HEK293 (cell line): ENCODE results near the gene COPZ1.

Source experiments
- HOXA7 ChIP-seq: sonication (generic); formaldehyde crosslinking; IDR thresholded peaks from 2 replicates; pipeline ENCODE4 v1.8.1; 2022; ENCODE audit warnings: missing genetic modification reagents, borderline replicate concordance
- KLF9 ChIP-seq: fragments of 450-650 bp; formaldehyde crosslinking; IDR thresholded peaks from 2 replicates; pipeline ENCODE4 v1.5.1; 2016; ENCODE audit warnings: missing biosample characterization, missing genetic modification characterization, low read depth
- TCF7L2 ChIP-seq: IDR thresholded peaks from 2 replicates; pipeline ENCODE4 v1.6.1; 2011; ENCODE audit warnings: low read depth, mild to moderate bottlenecking, inconsistent platforms, low read length, moderate library complexity, borderline replicate concordance
- ZFP3 ChIP-seq: fragments of 450-650 bp; formaldehyde crosslinking; IDR thresholded peaks from 2 replicates; pipeline ENCODE4 v1.5.1; 2016; ENCODE audit warnings: low read depth, missing biosample characterization, missing genetic modification characterization
- ZNF132 ChIP-seq: fragments of 450-650 bp; formaldehyde crosslinking; IDR thresholded peaks from 2 replicates; pipeline ENCODE4 v1.5.1; 2017; ENCODE audit warnings: missing biosample characterization, missing genetic modification characterization, borderline replicate concordance
- ZNF37A ChIP-seq: fragments of 450-650 bp; IDR thresholded peaks from 2 replicates; pipeline ENCODE4 v1.5.1; 2018; ENCODE audit warnings: missing biosample characterization, missing genetic modification characterization
- ZNF501 ChIP-seq: fragments of 450-650 bp; formaldehyde crosslinking; IDR thresholded peaks from 2 replicates; pipeline ENCODE4 v1.5.1; 2016; ENCODE audit warnings: missing biosample characterization, missing genetic modification characterization
- ZNF549 ChIP-seq: fragments of 450-650 bp; IDR thresholded peaks from 2 replicates; pipeline ENCODE4 v1.5.1; 2018; ENCODE audit warnings: missing biosample characterization, missing genetic modification characterization, mild to moderate bottlenecking, inconsistent platforms, moderate library complexity
- ZNF658 ChIP-seq: fragments of 450-650 bp; formaldehyde crosslinking; IDR thresholded peaks from 2 replicates; pipeline ENCODE4; 2016; ENCODE audit warnings: missing biosample characterization, missing genetic modification characterization
- ZNF747 ChIP-seq: fragments of 450-650 bp; formaldehyde crosslinking; IDR thresholded peaks from 2 replicates; pipeline ENCODE4 v1.5.1; 2016; ENCODE audit warnings: missing biosample characterization, missing genetic modification characterization
- ZSCAN5A ChIP-seq: fragments of 450-650 bp; formaldehyde crosslinking; IDR thresholded peaks from 2 replicates; pipeline ENCODE4 v1.5.1; 2016; ENCODE audit warnings: missing biosample characterization, missing genetic modification characterization
- TF ChIP-seq, protein P1 (sequence below): fragments of 450-650 bp; formaldehyde crosslinking; IDR thresholded peaks from 2 replicates; pipeline ENCODE4 v1.5.1; 2016; ENCODE audit warnings: missing biosample characterization, missing genetic modification characterization, low read depth
- TF ChIP-seq, protein P2 (sequence below): fragments of 450-650 bp; formaldehyde crosslinking; IDR thresholded peaks from 2 replicates; pipeline ENCODE4 v1.5.1; 2016; ENCODE audit warnings: missing biosample characterization, missing genetic modification characterization

GRCh38 chr12:54301428-54302048 is 23.4 kb upstream of the COPZ1 start:
- TF ChIP-seq, protein P1, sequence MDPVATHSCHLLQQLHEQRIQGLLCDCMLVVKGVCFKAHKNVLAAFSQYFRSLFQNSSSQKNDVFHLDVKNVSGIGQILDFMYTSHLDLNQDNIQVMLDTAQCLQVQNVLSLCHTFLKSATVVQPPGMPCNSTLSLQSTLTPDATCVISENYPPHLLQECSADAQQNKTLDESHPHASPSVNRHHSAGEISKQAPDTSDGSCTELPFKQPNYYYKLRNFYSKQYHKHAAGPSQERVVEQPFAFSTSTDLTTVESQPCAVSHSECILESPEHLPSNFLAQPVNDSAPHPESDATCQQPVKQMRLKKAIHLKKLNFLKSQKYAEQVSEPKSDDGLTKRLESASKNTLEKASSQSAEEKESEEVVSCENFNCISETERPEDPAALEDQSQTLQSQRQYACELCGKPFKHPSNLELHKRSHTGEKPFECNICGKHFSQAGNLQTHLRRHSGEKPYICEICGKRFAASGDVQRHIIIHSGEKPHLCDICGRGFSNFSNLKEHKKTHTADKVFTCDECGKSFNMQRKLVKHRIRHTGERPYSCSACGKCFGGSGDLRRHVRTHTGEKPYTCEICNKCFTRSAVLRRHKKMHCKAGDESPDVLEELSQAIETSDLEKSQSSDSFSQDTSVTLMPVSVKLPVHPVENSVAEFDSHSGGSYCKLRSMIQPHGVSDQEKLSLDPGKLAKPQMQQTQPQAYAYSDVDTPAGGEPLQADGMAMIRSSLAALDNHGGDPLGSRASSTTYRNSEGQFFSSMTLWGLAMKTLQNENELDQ (tag by site-specific recombination): no peak
- TF ChIP-seq ZNF658 (tag by site-specific recombination) (no peak), ZNF747 (tag by site-specific recombination) (no peak), ZSCAN5A (tag by site-specific recombination) (no peak), ZNF132 (tag by site-specific recombination) (no peak), ZFP3 (tag by site-specific recombination) (no peak), KLF9 (tag by site-specific recombination) (no peak), ZNF549 (tag by site-specific recombination) (no peak), TCF7L2 (no peak), ZNF37A (tag by site-specific recombination) (no peak), ZNF501 (tag by site-specific recombination) (no peak), HOXA7 (CRISPR knock-in tag) (no peak)
- TF ChIP-seq, protein P2, sequence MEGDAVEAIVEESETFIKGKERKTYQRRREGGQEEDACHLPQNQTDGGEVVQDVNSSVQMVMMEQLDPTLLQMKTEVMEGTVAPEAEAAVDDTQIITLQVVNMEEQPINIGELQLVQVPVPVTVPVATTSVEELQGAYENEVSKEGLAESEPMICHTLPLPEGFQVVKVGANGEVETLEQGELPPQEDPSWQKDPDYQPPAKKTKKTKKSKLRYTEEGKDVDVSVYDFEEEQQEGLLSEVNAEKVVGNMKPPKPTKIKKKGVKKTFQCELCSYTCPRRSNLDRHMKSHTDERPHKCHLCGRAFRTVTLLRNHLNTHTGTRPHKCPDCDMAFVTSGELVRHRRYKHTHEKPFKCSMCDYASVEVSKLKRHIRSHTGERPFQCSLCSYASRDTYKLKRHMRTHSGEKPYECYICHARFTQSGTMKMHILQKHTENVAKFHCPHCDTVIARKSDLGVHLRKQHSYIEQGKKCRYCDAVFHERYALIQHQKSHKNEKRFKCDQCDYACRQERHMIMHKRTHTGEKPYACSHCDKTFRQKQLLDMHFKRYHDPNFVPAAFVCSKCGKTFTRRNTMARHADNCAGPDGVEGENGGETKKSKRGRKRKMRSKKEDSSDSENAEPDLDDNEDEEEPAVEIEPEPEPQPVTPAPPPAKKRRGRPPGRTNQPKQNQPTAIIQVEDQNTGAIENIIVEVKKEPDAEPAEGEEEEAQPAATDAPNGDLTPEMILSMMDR: no peak
